Neural progenitor cell (in vitro differentiated cells): Measurements from ENCODE around the gene BBS4.

Source experiments
- EZH2 ChIP-seq: fragments of 200-600 bp; sonication (generic); IDR thresholded peaks from 2 replicates; pipeline ENCODE4 v1.6.1; 2017; ENCODE audit warnings: antibody characterized with exemption, mild to moderate bottlenecking, moderate library complexity
- TF ChIP-seq, protein P1 (sequence below): fragments of 200-600 bp; sonication (generic); IDR thresholded peaks from 2 replicates; pipeline ENCODE4 v1.5.1; 2017; ENCODE audit warnings: antibody characterized with exemption, mild to moderate bottlenecking

GRCh38 chr15:72764656-72765055 is 78.6 kb downstream of the BBS4 start:
- TF ChIP-seq, protein P1, sequence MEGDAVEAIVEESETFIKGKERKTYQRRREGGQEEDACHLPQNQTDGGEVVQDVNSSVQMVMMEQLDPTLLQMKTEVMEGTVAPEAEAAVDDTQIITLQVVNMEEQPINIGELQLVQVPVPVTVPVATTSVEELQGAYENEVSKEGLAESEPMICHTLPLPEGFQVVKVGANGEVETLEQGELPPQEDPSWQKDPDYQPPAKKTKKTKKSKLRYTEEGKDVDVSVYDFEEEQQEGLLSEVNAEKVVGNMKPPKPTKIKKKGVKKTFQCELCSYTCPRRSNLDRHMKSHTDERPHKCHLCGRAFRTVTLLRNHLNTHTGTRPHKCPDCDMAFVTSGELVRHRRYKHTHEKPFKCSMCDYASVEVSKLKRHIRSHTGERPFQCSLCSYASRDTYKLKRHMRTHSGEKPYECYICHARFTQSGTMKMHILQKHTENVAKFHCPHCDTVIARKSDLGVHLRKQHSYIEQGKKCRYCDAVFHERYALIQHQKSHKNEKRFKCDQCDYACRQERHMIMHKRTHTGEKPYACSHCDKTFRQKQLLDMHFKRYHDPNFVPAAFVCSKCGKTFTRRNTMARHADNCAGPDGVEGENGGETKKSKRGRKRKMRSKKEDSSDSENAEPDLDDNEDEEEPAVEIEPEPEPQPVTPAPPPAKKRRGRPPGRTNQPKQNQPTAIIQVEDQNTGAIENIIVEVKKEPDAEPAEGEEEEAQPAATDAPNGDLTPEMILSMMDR: no peak
- TF ChIP-seq EZH2: no peak
